ENCODE measurements around the gene ASTN2. TPM values are rescaled to one million over a fixed set of nuclear protein-coding genes. Genes with fewer than 3 reads are reported as not detected.

Gene ASTN2
- total and polyA plus RNA-seq, 10 of the 15 experiments (the other 5 are each of a cell fraction or from before 2014, with no cell fraction given): 1.4 to 15.7 (median 7.0) TPM

- TF ChIP-seq REST (IDR thresholded peaks at IDR 0.05; ENCODE audit: low read depth, low read length): no peak
- no peak for TF ChIP-seq PRDM15 (CRISPR knock-in tag; IDR thresholded peaks at IDR 0.05)
- TF ChIP-seq MAX (IDR thresholded peaks at IDR 0.05; ENCODE audit: low read depth, low read length): no peak
- TF ChIP-seq RFX5 (IDR thresholded peaks at IDR 0.05; ENCODE audit: low read depth, low read length): no peak
- no peak for TF ChIP-seq POLR2AphosphoS5 (IDR thresholded peaks at IDR 0.05; ENCODE audit: low read length)
- TF ChIP-seq MTA3 (IDR thresholded peaks at IDR 0.05; ENCODE audit: borderline replicate concordance, low read length): no peak
- no peak for TF ChIP-seq EED (IDR thresholded peaks at IDR 0.05; ENCODE audit: low read depth)
- no peak for TF ChIP-seq SREBF2 (IDR thresholded peaks at IDR 0.05; ENCODE audit: low read length)
- TF ChIP-seq SPI1 (IDR thresholded peaks at IDR 0.05; ENCODE audit: borderline replicate concordance, insufficient read depth, low read depth, low read length): no peak
Measured at GRCh38 chr9:116501871-116502270, 913.0 kb downstream of the ASTN2 start (continued).
